Hematopoietic multipotent progenitor cell treated with erythropoietin and hydrocortisone succinate and interleukin-3 and kit ligand, for 15 days (in vitro differentiated cells): ENCODE data around the gene EGFL6.
"Not testable (repeated sequence)": the region's sequence is repeated elsewhere in the genome, so short reads cannot be mapped to it uniquely, and the experiment has no call there.

Source experiments
- DNase-seq: peaks from one replicate; pipeline ENCODE4 v3.0.0-alpha.2; 2015; ENCODE audit warnings: low spot score

Gene EGFL6

DNA sequence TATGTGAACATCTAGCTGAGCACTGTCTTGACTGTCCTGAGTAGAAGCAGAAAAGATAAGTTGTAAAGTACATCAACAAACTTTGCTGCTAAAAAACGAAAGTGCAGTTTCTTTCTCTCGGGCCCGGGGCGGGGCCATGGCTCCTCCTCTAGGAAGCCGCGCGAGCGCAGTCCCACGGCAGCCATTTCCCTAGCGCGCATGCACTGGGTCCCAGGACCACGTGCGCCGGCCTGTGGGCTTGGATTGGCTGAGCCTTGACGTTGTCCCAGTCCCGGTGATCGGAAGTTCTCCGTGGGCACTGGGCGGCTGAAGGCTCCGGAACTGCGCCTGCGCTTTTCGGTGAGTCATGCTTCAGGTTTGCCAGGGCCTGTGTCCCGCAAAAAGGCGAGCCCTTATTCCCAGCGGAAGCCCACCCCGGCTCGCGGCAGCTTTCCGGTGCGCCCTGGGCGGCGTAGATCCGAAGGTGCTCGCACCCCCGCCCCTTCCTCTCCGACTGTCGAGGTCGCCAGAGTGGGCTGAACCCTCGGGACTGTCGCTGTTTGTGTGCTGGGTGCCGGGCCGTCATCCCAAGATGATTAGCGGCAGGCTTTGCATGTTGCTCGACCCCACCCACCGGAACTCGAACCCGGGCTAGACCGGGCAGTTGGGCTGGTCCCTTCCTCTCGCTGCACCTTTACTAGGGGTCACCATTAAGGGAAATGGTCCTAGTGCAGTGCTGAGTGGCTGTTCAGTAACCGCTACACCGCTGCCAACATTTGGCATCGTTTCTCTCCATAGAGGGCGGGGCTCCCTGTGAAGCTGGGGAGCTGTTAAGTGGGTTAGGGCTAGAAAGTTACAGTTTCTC is 83.7 kb downstream of the EGFL6 start, which contains the start of gene TCEANC:
Gene TCEANC (plus strand): TSS at position 292 of the 844 bp plus-strand sequence. CDS start 9,368 bp downstream, outside the sequence.
- peak; percentile 93 for DNase-seq

DNA sequence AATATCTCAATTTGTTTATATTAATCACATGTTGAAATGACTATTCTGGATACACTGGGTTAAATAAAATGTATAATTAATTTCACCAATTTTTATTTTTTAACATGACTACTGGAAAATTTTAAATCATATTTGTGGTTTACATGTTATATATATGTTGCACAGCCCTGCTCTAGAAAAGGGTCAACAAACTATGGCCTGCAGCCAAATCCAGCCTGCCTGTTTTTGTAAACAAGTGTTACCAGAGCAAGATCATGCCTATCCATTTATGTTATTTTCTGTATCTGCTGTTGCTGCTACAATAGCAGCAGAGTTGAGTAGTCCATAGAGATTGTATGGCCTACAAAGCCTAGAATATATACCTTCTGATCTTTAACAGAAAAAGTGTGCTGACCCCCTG is 84.7 kb downstream of the EGFL6 start:
- DNase-seq = peak; percentile 65

DNA sequence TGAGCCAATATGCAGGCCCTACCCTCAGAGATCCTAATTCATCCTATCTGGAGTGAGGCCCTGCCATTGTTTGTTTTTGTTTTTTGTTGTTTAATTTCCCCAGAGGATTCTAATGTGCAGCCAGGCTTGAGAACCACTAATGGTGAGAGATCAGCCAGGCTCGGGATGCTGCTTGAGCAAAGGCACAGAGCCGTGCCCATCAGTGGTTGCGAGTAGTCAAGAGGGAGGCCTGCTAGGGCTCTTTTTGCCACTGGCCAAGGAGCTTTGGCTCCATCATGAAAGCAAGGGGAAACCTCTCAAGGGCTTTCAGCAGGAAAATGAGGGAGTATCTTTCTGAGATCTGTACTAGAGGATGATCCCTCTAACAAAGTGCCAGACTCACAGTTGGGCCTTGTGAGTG is 86.3 kb downstream of the EGFL6 start:
- no peak for DNase-seq

DNA sequence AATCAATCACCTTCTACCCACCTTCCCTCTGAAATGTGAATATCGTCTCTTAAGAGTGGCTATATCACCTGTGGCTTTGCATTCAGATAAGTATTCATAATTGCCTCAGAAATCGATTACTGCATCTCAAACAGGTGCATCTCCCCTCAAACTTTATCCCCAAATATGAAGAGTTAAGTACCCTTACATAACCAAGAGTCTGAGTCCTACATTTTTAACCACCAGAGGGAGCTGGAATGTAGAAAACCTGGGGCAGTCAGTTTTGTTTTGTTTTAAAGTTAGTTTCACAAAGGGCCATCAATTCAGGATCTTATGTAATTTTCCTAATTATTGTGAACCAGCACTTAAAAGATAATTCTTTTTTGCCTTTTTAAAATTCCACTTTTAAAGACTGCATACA is 89.2 kb downstream of the EGFL6 start:
- peak; percentile 76 for DNase-seq

DNA sequence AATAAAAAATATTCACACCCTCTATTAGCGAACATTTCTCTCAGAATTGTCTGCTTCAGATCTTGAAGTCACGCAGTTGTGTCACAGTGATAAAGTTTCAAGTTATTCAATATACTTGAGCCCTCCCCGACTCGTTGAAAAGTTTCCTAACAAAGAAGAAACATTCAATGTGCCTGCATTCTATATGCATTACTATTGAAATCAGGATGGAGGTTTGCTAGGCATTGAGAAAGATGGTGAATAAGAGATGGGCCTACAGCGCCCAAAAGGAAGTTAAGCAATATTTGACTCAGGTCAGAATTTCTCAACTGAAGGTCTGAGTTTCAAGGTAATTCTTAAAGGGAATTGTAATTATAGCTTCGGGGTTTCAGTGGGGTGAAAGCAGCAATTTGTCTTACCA is 89.7 kb downstream of the EGFL6 start:
- DNase-seq = no peak

DNA sequence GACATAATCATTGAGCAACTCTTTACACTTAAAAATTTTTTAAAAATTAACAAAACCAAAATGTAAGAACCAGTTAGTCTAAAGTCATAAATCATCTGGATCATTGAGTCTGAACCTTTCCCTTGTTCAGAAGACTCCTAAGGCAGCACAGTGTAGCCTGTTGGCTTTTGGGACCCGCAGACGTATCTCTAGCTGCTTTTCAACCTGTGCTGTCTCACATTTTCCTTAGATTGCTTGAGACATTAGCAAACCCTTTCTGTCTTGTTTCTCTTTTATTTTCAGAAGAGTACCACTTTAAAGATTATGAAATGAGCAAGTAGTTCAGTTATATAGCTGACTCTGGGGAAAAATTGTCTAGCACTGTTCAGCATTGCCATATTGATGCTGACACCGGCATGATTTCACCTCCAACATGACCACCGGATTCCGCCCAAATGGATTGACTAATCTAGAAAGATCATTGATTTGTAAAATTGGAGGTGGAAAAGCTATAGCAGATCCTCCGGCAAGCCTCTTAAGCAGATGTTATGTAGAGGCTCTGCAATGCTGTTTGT is 92.4 kb downstream of the EGFL6 start:
- no peak for DNase-seq

DNA sequence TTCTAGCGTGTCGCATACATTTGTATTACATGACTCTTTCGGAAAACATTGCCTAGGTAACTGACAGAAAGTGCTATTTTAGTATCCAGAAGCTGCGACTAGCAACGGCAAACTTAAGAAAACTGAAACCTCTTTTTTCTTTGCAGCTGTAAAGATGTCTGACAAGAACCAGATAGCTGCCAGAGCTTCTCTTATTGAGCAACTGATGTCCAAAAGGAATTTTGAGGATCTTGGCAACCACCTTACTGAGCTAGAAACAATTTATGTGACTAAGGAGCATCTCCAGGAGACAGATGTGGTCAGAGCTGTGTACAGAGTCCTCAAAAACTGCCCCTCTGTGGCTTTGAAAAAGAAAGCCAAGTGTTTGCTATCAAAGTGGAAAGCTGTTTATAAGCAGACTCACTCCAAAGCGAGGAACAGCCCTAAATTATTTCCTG is 93.0 kb downstream of the EGFL6 start:
- no peak for DNase-seq

DNA sequence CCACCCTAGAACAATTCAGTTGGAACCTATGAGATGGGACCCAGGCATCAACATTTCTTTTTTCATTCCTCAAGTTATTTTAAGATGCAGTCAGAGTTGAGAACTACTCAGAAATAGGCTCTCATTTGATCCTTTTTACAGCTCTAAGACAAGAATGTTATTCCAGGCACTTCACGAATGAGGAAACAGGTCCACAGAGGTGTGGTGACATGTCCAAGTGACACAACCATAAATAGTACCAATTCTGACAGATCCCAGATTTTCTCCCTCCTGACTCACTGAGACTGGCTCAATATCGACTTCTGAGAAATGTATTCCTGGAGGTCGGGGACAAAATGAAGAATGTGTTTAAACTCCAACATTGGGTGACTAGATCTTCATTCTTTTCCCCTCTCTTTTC is 94.6 kb downstream of the EGFL6 start:
- DNase-seq = no peak

DNA sequence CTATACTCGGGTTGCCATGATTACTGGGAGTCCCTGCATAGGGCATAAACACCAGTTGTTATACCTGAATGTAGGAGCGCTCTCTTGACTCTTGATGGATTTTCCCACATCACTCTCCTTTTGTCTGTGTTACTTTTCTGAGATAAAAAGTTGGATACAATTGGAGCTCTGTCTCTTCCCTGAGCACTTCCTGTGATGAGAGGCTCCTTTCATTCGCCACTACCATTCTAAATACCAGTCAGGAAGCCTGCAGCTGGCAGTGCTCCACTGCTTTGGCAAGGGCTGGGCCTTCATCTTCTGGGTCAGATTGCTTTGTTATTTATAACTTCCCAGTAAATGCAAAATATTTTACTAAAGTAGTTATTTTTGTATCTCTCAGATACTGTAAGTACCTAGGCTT is 97.4 kb downstream of the EGFL6 start:
- no peak for DNase-seq

DNA sequence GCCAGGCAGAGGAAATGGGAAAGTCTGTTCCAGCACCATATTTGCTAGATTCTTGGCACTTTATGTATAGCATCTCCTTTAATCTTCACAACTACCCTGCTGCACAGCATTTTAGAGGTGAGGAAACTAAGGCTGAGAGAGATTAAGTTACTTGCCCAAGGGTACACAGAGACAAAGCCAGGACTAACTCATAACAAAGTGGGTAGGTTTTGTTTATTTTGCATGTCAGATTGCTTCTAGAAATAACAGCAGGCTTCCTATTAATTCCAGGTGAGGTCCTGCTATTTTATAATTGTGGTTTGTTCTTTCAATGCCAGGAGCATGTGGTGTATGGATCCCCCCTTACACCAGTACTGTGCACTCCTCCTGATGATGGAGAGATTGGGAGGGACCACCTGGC is 98.5 kb downstream of the EGFL6 start:
- no peak for DNase-seq

DNA sequence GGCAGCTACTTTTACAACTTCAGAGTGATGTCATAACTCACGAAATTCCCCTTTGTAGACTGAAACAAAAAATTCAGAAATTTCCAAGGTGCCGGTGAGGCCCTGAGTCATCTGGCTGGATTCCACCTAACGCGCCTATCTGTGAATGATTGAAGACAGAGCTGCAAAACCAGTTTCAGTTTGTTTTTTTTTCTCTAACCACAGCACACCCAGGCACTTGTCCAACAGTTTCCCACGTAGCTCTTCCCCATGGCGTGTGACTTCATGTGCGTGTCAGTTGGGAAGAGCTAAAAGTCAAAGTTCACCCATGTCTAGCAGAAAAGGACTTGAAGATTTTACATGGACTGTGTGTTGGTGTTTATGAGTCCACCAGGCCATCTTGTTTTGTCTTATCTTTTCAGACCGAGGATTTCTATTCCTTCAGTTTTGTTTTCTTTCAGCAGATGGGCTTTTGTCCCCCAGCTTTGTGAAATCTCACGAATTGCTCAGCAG is 99.9 kb downstream of the EGFL6 start:
- peak; percentile 66 for DNase-seq

DNA sequence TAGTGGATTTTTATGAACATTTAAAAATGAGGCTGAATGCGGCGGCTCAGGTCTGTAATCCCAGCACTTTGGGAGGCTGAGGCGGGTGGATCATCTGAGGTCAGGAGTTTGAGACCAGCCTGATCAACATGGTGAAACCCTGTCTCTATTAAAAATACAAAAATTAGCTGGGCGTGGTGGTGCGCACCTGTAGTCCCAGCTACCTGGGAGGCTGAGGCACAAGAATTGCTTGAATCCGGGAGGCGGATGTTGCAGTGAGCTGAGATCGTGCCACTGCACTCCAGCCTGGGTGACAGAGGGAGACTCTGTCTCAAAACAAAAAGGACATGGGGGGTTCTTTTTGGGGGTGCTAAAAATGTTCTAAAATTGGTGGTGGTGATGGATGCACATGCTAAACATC is 100.4 kb downstream of the EGFL6 start:
- DNase-seq = not testable (repeated sequence)

DNA sequence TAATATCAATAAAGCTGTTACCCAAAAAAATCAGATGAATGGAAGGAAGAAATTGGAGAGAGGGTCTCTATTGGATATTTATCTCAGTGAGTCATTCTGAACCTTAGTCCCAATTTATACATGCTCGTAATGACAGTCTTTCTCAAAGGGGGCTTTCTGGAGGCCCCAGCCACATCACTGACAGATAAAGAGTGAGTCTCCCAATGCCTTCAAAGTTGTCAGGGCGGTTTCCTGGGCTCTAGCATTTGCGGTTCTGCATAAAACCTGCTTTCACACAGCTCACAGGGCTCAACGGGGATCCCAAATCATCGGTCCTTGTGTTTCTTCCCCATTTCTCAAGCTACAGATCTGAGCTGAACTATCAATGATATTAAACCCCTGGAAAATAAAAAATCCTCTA is 100.8 kb downstream of the EGFL6 start:
- no peak for DNase-seq

DNA sequence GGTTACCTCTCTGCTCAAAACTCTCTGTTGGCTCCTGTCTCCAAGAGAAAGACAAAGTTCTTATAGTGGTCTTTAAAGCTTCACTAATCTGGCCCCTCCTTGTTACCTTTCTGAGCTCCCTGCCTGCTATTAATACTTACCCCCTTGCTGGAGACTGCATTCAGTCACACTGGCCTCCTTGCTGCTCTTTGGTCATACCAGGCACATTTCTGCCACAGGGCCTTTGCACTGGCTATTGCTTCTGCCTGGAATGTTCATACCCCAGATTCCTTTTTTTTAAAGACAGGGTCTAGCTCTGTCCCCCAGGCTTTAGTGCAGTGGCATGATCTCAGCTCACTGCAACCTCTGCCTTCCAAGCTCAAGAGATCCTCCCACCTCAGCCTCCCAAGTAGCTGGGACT is 103.6 kb downstream of the EGFL6 start:
- DNase-seq = no peak

DNA sequence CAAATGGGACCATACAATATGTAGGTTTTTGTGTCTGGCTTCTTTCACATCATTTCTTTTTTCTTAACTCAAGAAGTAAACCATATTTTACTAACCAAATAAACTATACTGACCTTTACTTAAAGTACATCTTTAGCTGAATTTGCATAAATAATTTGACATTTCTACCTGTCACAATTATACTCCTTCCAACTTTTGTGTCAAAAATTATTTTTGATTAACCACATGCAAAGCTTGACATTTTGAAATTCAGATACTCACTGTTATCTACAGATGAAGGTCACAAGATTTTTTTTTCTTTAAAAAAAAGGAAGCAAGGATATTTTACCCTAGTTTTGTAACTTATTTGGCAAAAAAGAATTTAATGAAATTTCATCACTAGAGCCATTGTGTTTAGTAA is 107.5 kb downstream of the EGFL6 start:
- no peak for DNase-seq

DNA sequence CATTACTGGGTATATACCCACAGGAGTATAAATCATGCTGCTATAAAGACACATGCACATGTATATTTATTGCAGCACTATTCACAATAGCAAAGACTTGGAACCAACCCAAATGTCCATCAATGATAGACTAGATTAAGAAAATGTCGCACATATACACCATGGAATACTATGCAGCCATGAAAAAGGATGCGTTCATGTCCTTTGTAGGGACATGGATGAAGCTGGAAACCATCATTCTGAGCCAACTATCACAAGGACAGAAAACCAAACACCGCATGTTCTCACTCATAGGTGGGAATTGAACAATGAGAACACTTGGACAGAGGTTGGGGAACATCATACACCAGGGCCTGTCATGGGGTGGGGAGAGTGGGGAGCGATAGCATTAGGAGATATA is 110.3 kb downstream of the EGFL6 start:
- not testable (repeated sequence) for DNase-seq

DNA sequence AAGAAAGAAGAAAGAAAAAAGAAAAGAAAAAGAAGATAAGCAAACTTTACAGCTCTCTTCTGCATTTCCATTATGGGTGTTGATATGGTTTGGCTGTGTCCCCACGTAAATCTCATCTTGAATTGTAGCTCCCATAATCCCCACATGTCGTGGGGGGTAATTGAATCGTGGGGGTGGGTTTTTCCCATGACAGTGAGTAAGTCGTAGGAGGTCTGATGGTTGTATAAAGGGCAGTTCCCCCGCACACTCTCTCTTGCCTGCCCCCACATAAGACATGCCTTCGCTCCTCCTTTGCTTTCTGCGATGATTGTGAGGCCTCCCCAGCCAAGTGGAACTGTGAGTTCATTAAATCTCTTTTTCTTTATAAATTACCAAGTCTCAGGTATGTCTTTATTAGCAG is 112.2 kb downstream of the EGFL6 start:
- no peak for DNase-seq
